ENCODE data around the gene TEX35. TPM values are rescaled to one million over a fixed set of nuclear protein-coding genes. Genes with fewer than 3 reads are reported as not detected.

The TEX35 gene
- total RNA-seq, 1 donor from 2014 or later: not detected

GRCh38 chr1:178513278-178513983, 522 bp downstream of the TEX35 start:
- DNase-seq (ENCODE audit: extremely low read depth, low read depth, low spot score): no peak

GRCh38 chr1:178516110-178516509, 3.2 kb downstream of the TEX35 start:
- no peak for DNase-seq (ENCODE audit: extremely low read depth, low read depth, low spot score)

GRCh38 chr1:178518894-178519293, 6.0 kb downstream of the TEX35 start:
- DNase-seq (ENCODE audit: extremely low read depth, low read depth, low spot score): no peak

GRCh38 chr1:178520803-178521202, 7.9 kb downstream of the TEX35 start:
- no peak for DNase-seq (ENCODE audit: extremely low read depth, low read depth, low spot score)

- no peak for DNase-seq (ENCODE audit: extremely low read depth, low read depth, low spot score)
Measured at GRCh38 chr1:178521241-178521640, 8.3 kb downstream of the TEX35 start.

- no peak for DNase-seq (ENCODE audit: extremely low read depth, low read depth, low spot score)
Measured at GRCh38 chr1:178527117-178527516, 14.2 kb downstream of the TEX35 start.

- no peak for DNase-seq (ENCODE audit: extremely low read depth, low read depth, low spot score)
Measured at GRCh38 chr1:178528228-178528952, 15.5 kb downstream of the TEX35 start.

- DNase-seq (ENCODE audit: extremely low read depth, low read depth, low spot score): no peak
Measured at GRCh38 chr1:178528953-178529335, 16.0 kb downstream of the TEX35 start.

- no peak for DNase-seq (ENCODE audit: extremely low read depth, low read depth, low spot score)
Measured at GRCh38 chr1:178529364-178530036, 16.6 kb downstream of the TEX35 start.

GRCh38 chr1:178530037-178530402, 17.1 kb downstream of the TEX35 start:
- no peak for DNase-seq (ENCODE audit: extremely low read depth, low read depth, low spot score)

GRCh38 chr1:178530502-178530901, 17.6 kb downstream of the TEX35 start:
- DNase-seq (ENCODE audit: extremely low read depth, low read depth, low spot score): no peak

GRCh38 chr1:178531887-178532286, 19.0 kb downstream of the TEX35 start:
- DNase-seq (ENCODE audit: extremely low read depth, low read depth, low spot score): no peak

- DNase-seq (ENCODE audit: extremely low read depth, low read depth, low spot score): no peak
Measured at GRCh38 chr1:178532392-178532791, 19.5 kb downstream of the TEX35 start.

GRCh38 chr1:178533121-178533946, 20.4 kb downstream of the TEX35 start:
- no peak for DNase-seq (ENCODE audit: extremely low read depth, low read depth, low spot score)

GRCh38 chr1:178534137-178534868, 21.4 kb downstream of the TEX35 start:
- no peak for DNase-seq (ENCODE audit: extremely low read depth, low read depth, low spot score)

GRCh38 chr1:178536329-178536728, 23.4 kb downstream of the TEX35 start:
- no peak for DNase-seq (ENCODE audit: extremely low read depth, low read depth, low spot score)

GRCh38 chr1:178536844-178537371, 24.0 kb downstream of the TEX35 start:
- DNase-seq (ENCODE audit: extremely low read depth, low read depth, low spot score): no peak

GRCh38 chr1:178537382-178538090, 24.6 kb downstream of the TEX35 start:
- no peak for DNase-seq (ENCODE audit: extremely low read depth, low read depth, low spot score)

GRCh38 chr1:178538192-178538916, 25.4 kb downstream of the TEX35 start:
- no peak for DNase-seq (ENCODE audit: extremely low read depth, low read depth, low spot score)

Data from glomerular endothelial cell (primary cell).